RWPE2 (cell line): Measurements from ENCODE around the gene DPY19L3.
"Not testable (repeated sequence)": the region's sequence is repeated elsewhere in the genome, so short reads cannot be mapped to it uniquely, and the experiment has no call there.

Experiments used
- ATAC-seq: fragments of 200-7000 bp; cut with Tn5 transposase; 3 replicates; pipeline ENCODE4 v1.9.1; 2021; ENCODE audit warnings: low read depth
- DNase-seq: peaks from one replicate; pipeline ENCODE4 v3.0.0-alpha.2; 2020; ENCODE audit warnings: low spot score
- H3K27ac ChIP-seq: fragments of 450-650 bp; 2 replicates; pipeline ENCODE4 v1.5.1; 2017; ENCODE audit warnings: mild to moderate bottlenecking; ENCODE audit not compliant: poor library complexity, severe bottlenecking
- H3K27me3 ChIP-seq: fragments of 250-450 bp; sonication (Bioruptor Pico); 2 replicates; pipeline ENCODE4 v1.5.1; 2021; ENCODE audit warnings: mild to moderate bottlenecking, moderate library complexity; ENCODE audit not compliant: insufficient read depth, poor library complexity, severe bottlenecking
- H3K36me3 ChIP-seq: fragments of 250-450 bp; sonication (Bioruptor Pico); 2 replicates; pipeline ENCODE4 v1.5.1; 2020; ENCODE audit warnings: low read depth, mild to moderate bottlenecking, moderate library complexity
- H3K4me1 ChIP-seq: fragments of 250-450 bp; sonication (Bioruptor Pico); 2 replicates; pipeline ENCODE4 v1.5.1; 2021; ENCODE audit warnings: mild to moderate bottlenecking, moderate library complexity; ENCODE audit not compliant: insufficient read depth, poor library complexity, severe bottlenecking
- H3K4me3 ChIP-seq: fragments of 250-450 bp; sonication (Bioruptor Pico); 2 replicates; pipeline ENCODE4 v1.5.1; 2021; ENCODE audit warnings: mild to moderate bottlenecking, moderate library complexity; ENCODE audit not compliant: severe bottlenecking
- H3K9me3 ChIP-seq: fragments of 250-450 bp; sonication (Bioruptor Pico); 2 replicates; pipeline ENCODE4 v1.5.1; 2021; ENCODE audit warnings: mild to moderate bottlenecking, moderate library complexity; ENCODE audit not compliant: severe bottlenecking
- CTCF ChIP-seq: fragments of 450-650 bp; IDR thresholded peaks from one replicate; pipeline ENCODE4 v1.5.1; 2017; ENCODE audit warnings: mild to moderate bottlenecking, moderate library complexity; ENCODE audit not compliant: poor library complexity, severe bottlenecking

Gene DPY19L3

GRCh38 chr19:32498648-32499200, 93.2 kb downstream of the DPY19L3 start:
- Histone ChIP-seq H3K27ac (no peak overlapping the region), H3K4me1 (no peaks in the 10 kb centered on the region), H3K4me3 (no peak overlapping the region), H3K27me3 (no peaks in the 10 kb centered on the region), H3K36me3 (no peaks in the 10 kb centered on the region), H3K9me3 (no peaks in the 10 kb centered on the region)
- no peak for ATAC-seq
- no peak for DNase-seq
- TF ChIP-seq CTCF, result no peak

GRCh38 chr19:32512498-32512897, 106.9 kb downstream of the DPY19L3 start:
- DNase-seq, H3K4me1 ChIP-seq, H3K36me3 ChIP-seq, H3K27ac ChIP-seq, H3K4me3 ChIP-seq, ATAC-seq, H3K9me3 ChIP-seq, H3K27me3 ChIP-seq: not testable (repeated sequence)

- Histone ChIP-seq H3K4me3 (no peak overlapping the region), H3K36me3 (no peaks in the 10 kb centered on the region), H3K4me1 (no peaks in the 10 kb centered on the region), H3K27me3 (no peaks in the 10 kb centered on the region), H3K9me3 (no peaks in the 10 kb centered on the region), H3K27ac (no peak overlapping the region)
- ATAC-seq, result no peak
- no peak for DNase-seq
- TF ChIP-seq CTCF, result no peak
These were observed 113.5 kb downstream of the DPY19L3 start for GRCh38 chr19:32519023-32519422.

- Histone ChIP-seq H3K36me3 (no peaks in the 10 kb centered on the region), H3K4me1 (no peaks in the 10 kb centered on the region), H3K9me3 (no peaks in the 10 kb centered on the region), H3K4me3 (no peak overlapping the region), H3K27me3 (no peaks in the 10 kb centered on the region), H3K27ac (no peak overlapping the region)
- ATAC-seq, result no peak
- TF ChIP-seq CTCF, result no peak
- DNase-seq, result no peak
These were observed 117.4 kb downstream of the DPY19L3 start for GRCh38 chr19:32522967-32523366.

GRCh38 chr19:32526895-32527294, 121.3 kb downstream of the DPY19L3 start:
- no peak overlapping the region for H3K4me3 ChIP-seq
- DNase-seq (no peak), ATAC-seq (no peak)
- H3K27me3 ChIP-seq, result no peaks in the 10 kb centered on the region
- TF ChIP-seq CTCF, result no peak
- no peaks in the 10 kb centered on the region for H3K9me3 ChIP-seq
- no peaks in the 10 kb centered on the region for H3K4me1 ChIP-seq
- H3K27ac ChIP-seq, result no peak overlapping the region
- no peaks in the 10 kb centered on the region for H3K36me3 ChIP-seq
